GM12874 (cell line): ENCODE measurements around the gene ALDH3A2.
A peak's percentile ranks its signal among the peaks of the same experiment; 100 is the strongest.

ENCODE experiments used
- TF ChIP-seq, protein P1 (sequence below): IDR thresholded peaks from 2 replicates; pipeline ENCODE4 v1.5.1; 2011; ENCODE audit warnings: low read depth, mild to moderate bottlenecking, control low read depth, low read length, moderate library complexity; ENCODE audit not compliant: insufficient read depth

ALDH3A2 gene

DNA sequence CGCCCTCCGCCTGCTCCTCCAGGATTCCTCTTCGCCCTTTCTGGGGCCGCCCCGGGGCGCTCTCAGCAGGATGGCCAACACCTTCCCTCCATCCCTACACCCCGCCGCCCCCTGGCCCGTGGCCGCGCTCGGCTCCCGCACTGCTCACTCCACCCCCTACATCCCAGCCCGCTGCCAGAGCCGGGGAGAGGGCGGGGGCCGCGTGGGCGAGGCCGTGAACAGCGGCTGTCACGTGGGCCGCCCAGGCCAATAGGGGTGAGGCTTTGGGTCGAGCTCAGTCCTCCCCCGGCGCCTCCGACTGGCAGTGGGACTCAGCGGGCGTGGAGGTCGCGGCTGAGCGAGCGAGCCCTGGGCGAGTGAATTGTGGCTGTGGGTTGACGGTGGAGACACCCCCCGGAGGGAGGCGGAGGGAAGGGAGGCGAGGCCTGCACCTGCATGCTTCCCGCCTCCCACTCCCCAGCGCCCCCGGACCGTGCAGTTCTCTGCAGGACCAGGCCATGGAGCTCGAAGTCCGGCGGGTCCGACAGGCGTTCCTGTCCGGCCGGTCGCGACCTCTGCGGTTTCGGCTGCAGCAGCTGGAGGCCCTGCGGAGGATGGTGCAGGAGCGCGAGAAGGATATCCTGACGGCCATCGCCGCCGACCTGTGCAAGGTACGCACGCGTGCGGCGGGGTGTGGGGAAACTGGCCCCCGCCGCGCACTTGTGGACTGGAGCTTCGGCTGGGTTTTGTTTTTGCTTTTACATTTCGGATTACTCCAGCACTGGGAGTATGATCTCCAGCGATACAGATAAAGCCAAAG, at the start of gene ALDH3A2:
ALDH3A2 (plus strand) TSS at position 277 of the 799 bp plus-strand sequence; CDS start at position 498, 221 bp downstream.
- TF ChIP-seq, protein P1, sequence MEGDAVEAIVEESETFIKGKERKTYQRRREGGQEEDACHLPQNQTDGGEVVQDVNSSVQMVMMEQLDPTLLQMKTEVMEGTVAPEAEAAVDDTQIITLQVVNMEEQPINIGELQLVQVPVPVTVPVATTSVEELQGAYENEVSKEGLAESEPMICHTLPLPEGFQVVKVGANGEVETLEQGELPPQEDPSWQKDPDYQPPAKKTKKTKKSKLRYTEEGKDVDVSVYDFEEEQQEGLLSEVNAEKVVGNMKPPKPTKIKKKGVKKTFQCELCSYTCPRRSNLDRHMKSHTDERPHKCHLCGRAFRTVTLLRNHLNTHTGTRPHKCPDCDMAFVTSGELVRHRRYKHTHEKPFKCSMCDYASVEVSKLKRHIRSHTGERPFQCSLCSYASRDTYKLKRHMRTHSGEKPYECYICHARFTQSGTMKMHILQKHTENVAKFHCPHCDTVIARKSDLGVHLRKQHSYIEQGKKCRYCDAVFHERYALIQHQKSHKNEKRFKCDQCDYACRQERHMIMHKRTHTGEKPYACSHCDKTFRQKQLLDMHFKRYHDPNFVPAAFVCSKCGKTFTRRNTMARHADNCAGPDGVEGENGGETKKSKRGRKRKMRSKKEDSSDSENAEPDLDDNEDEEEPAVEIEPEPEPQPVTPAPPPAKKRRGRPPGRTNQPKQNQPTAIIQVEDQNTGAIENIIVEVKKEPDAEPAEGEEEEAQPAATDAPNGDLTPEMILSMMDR, result 0 out of 2 replicates have a peak, but pooled peaks have one; percentile 9

DNA sequence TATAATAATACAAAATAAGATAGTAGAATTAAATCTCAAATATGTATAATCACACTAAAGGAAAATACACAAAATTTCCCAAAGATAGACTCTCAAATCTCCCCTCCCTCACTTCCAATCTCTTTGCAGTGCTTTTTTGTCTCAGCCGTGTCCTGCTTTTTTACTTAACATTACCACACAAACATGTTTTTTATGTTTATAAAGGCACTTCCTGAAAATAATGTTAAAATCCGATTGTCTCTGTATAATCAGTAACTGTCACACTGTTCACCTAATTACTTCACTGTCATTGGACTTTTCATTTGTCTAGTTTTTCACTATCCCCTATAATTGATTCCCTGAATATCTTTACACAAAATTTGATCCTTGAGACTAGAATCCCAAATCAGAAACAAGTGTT, 38.2 kb upstream of the ALDH3A2 start:
- TF ChIP-seq, protein P1, result no peak

DNA sequence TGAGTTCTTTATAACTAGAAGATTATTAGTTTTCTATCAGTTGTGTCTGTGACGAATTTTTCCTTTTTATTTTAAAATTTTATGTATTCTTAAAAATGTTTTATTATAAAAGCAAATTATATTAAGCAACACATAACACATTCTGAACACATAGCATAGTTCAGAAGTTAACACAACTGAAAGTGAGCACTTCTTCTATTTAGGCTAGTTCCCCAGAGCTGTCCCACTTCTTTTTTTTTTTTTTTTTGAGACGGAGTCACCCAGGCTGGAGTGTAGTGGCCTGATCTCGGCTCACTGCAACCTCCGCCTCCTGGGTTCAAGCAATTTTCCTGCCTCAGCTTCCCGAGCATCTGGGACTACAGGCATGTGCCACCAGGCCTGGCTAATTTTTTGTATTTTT, 37.7 kb upstream of the ALDH3A2 start:
- TF ChIP-seq, protein P1, result no peak

DNA sequence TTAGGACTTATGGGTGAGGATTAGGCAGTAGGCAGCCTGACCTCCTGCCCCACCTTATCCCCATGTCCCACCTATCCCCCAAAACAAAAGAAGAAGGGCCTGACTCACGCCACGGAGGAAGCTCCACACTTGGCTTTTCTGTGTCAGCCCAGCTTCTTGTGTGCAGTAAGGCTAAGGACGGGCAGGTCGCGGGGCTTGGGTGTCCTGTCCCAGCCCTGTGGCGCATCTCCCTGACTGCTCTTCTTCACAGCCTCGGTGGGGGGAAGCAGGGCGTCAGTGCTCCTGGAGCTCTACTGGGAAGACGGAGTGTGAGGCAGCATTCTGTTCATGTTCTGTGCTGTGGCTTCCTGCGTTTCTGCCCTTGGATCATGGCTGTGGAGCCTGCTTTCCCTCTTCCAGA, 34.6 kb upstream of the ALDH3A2 start:
- TF ChIP-seq, protein P1, result no peak

DNA sequence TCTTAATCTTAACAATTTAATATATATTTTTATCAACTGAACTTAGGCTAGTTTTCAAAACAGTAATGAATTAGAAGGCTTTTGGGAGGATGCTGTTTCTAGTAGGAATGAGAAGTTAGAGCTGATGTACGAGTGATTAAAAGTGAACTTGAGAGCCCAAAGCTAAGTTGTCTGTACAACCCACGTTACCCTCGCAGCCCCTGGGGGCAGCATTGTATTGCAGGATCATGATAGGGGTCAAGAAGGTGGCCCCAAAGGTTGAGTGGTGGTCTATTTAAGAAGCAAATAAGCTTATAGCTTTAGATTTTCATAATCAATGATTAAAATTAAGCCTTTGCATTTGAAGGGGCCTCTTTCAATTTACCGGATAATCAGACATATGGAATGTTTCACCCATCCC, 33.7 kb upstream of the ALDH3A2 start:
- TF ChIP-seq, protein P1, result no peak

DNA sequence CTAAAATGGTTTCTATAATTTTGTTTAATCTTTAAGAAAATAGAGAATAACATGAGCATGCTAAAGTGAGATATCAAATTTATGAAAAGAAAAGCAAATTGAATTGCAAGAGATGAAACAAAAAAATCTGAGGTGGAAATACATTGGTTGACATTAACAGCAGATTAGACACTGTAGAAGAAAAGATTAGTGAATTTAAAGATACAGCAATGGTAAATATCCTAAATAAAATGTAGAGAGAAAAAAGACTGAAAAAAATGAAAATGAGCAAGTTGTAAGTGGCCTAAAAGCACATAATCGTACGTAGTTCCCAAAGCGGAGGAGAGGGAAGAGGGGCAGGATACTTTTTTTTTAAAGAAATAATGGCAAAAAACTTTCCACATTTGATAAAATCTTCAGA, 30.5 kb upstream of the ALDH3A2 start:
- TF ChIP-seq, protein P1, result no peak

DNA sequence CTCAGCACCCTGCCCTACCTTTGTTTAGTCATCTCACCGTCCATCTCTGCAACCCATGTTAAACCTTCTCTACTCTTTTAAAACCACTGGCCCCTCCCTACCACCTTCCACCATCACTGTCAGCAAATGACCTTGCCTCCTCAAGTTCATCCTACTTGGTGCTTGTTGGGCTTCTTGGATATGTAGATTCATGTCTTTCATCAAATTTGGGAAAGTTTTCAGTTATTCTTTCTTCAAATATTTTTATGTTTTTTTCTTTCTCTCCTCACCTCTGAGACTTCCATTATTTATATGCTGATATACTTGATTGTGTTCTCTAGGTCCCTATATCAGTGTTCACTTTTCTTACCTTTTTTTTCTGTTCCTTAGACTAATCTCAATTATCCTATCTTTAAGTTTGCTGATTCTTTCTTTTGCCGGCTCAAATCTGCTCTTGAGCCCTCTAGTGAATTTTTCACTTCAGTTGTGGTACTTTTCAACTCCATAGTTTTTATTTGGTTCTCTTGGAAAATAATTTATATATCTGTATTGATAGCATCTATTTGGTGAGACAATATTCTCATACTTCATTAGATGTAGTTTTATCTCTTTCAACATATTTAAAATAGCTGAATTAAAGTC, 28.7 kb upstream of the ALDH3A2 start:
- TF ChIP-seq, protein P1, result no peak
